Small intestine (tissue), 7 donors: ENCODE measurements around the gene BTBD6. TPM values are rescaled to one million over a fixed set of nuclear protein-coding genes. Genes with fewer than 3 reads are reported as not detected.
"Not testable (repeated sequence)": the region's sequence is repeated elsewhere in the genome, so short reads cannot be mapped to it uniquely, and the experiment has no call there.

Experiments
- DNase-seq, 2 donors: peaks; one replicate each; pipeline versions ENCODE4 v3.0.0 to v3.0.0-alpha.2; 2013
- FAIRE-seq: peaks from 2 replicates; lab custom pipeline; 2012; peaks lifted over from hg19 to GRCh38; lab: Jason Lieb, UNC
- H3K27ac ChIP-seq, 3 donors: one replicate each; pipeline ENCODE4 v1.5.1; 2013; ENCODE audit warnings: low read length in 2 of 3, mild to moderate bottlenecking in 2 of 3, control low read depth in 1 of 3, inconsistent platforms in 1 of 3, low read depth in 1 of 3, moderate library complexity in 1 of 3
- H3K27me3 ChIP-seq, 3 donors: one replicate each; pipeline ENCODE4 v1.6.1; 2013; ENCODE audit warnings: low read length in 3 of 3, inconsistent platforms in 1 of 3; ENCODE audit not compliant: control insufficient read depth in 3 of 3, insufficient read depth in 3 of 3
- H3K36me3 ChIP-seq, 3 donors: one replicate each; pipeline ENCODE4 v1.6.1; 2013; ENCODE audit warnings: low read length in 3 of 3, inconsistent platforms in 1 of 3, low read depth in 1 of 3, mild to moderate bottlenecking in 1 of 3, moderate library complexity in 1 of 3; ENCODE audit not compliant: control insufficient read depth in 3 of 3, insufficient read depth in 2 of 3
- H3K4me1 ChIP-seq, 3 donors: one replicate each; pipeline ENCODE4 v1.6.1; 2013; ENCODE audit warnings: low read length in 2 of 3, inconsistent platforms in 1 of 3, low read depth in 1 of 3, mild to moderate bottlenecking in 1 of 3, moderate library complexity in 1 of 3; ENCODE audit not compliant: control insufficient read depth in 3 of 3, insufficient read depth in 2 of 3
- H3K4me3 ChIP-seq, 3 donors: one replicate each; pipeline ENCODE4 v1.5.1; 2013; ENCODE audit warnings: low read length in 3 of 3, control low read depth in 1 of 3, inconsistent platforms in 1 of 3, low read depth in 1 of 3, mild to moderate bottlenecking in 1 of 3, moderate library complexity in 1 of 3
- H3K9me3 ChIP-seq, 2 donors: one replicate each; pipeline ENCODE4 v1.6.1; 2013; ENCODE audit warnings: low read depth in 1 of 2, low read length in 1 of 2; ENCODE audit not compliant: control insufficient read depth in 2 of 2, insufficient read depth in 1 of 2
- WGBS, 3 donors: extraction: QIAGEN DNeasy Blood & Tissue Kit; methylation state at CpG; one replicate each; pipeline ENCODE4 v1.1.7; 2013; 5-methylcytosine and 5-hydroxymethylcytosine counted together
- polyA plus RNA-seq, 4 donors: library from polyadenylated mRNA; stranded (reverse) in 3 of 4; unstranded in 1 of 4; fragments of 200-250 nt in 3 of 4; fragments of 120-200 nt in 1 of 4; gene quantifications; one replicate each; pipeline versions ENCODE4 v1.2.1 to v1.2.3, GENCODE V29; 2013
- donor health status: healthy with polysubstance abuse.
- donor health status: control.
- donor health status: control.
- donor health status: Bipolar disorder and iron deficiency.
- donor health status: healthy.

BTBD6 gene
- polyA plus RNA-seq, 4 donors: 35.4 to 84.1 (median 49.8) TPM

GRCh38 chr14:105272623-105273022, 24.3 kb downstream of the BTBD6 start:
- H3K4me3 ChIP-seq: no peak overlapping the region
- H3K4me1 ChIP-seq: peaks cover 0 to 3% (median 0%) of the 10 kb centered on the region in 3 donors
- no peaks in the 10 kb centered on the region for H3K9me3 ChIP-seq
- H3K36me3 ChIP-seq: peaks cover 0 to 35% (median 3%) of the 10 kb centered on the region in 3 donors
- no peak overlapping the region for H3K27ac ChIP-seq
- 85 to 90% (median 90%) methylated on average over 15 of the region's 15 CpGs for WGBS, 3 donors
- no peak for FAIRE-seq
- DNase-seq: no peak
- H3K27me3 ChIP-seq: no peaks in the 10 kb centered on the region

GRCh38 chr14:105273062-105273461, 24.7 kb downstream of the BTBD6 start:
- DNase-seq (no peak), FAIRE-seq (no peak)
- Histone ChIP-seq H3K4me1 (peaks cover 0 to 3% (median 0%) of the 10 kb centered on the region in 3 donors), H3K27ac (no peak overlapping the region), H3K4me3 (no peak overlapping the region), H3K27me3 (no peaks in the 10 kb centered on the region), H3K36me3 (peaks cover 0 to 32% (median 3%) of the 10 kb centered on the region in 3 donors), H3K9me3 (no peaks in the 10 kb centered on the region)
- 78 to 90% (median 82%) methylated on average over 12 of the region's 12 CpGs for WGBS, 3 donors

DNA sequence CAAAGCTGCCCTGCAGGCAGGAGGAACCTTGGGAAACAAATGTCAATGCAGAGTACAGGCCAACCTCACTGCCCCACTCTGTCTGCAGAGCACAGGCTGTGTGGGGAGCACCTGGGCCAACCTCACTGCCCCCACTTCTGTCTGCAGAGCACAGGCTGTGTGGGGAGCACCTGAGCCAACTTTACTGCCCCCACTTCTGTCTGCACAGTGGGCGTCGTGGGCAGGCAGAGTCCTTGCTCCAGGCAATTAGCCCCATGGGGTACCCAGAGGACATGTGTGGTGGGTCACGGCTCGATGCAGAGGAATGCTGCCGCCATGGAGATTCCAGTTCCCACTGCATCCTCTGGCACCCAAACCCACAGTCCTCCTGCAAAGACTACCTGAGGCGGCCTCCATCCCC, 26.3 kb downstream of the BTBD6 start:
- Histone ChIP-seq H3K27me3 (no peaks in the 10 kb centered on the region), H3K9me3 (no peaks in the 10 kb centered on the region), H3K27ac (no peak overlapping the region), H3K4me1 (peaks cover 0 to 3% (median 0%) of the 10 kb centered on the region in 3 donors), H3K4me3 (no peak overlapping the region), H3K36me3 (peaks cover 0 to 20% (median under 1%) of the 10 kb centered on the region in 3 donors)
- 92 to 97% (median 93%) methylated on average over 6 of the region's 6 CpGs for WGBS, 3 donors
- FAIRE-seq (no peak), DNase-seq (no peak)

GRCh38 chr14:105275267-105275946, 27.1 kb downstream of the BTBD6 start:
- no peak for FAIRE-seq

DNA sequence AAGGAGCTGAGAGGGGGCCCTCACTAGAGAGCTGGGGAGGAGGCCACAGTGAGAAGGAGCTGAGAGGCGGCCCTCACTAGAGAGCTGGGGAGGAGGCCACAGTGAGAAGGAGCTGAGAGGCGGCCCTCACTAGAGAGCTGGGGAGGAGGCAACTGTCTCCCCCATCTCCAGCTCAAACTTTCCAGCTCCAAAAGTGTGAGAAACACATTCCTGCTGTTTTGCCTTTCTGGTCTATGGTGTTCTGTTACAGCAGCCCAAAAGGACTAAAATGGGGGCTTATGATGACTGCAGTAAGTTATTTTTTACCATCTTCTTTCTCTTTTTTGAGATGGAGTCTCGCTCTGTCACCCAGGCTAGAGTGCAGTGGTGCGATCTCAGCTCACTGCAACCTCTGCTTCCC, 29.1 kb downstream of the BTBD6 start:
- H3K36me3 ChIP-seq: peaks cover 0 to 23% (median 0%) of the 10 kb centered on the region in 3 donors
- H3K4me1 ChIP-seq: not testable (repeated sequence)

More at GRCh38 chr14:105275267-105275946, 27.1 kb downstream of the BTBD6 start:
- Histone ChIP-seq H3K27me3 (no peaks in the 10 kb centered on the region), H3K36me3 (peaks cover 0 to 24% (median 0%) of the 10 kb centered on the region in 3 donors), H3K9me3 (no peaks in the 10 kb centered on the region), H3K27ac (no peak overlapping the region), H3K4me1 (peaks cover 0 to 3% (median 0%) of the 10 kb centered on the region in 3 donors), H3K4me3 (no peak overlapping the region)
- no peak for DNase-seq
- 86 to 92% (median 91%) methylated on average over 16 of the region's 16 CpGs for WGBS, 3 donors

GRCh38 chr14:105279642-105280361, 31.5 kb downstream of the BTBD6 start:
- DNase-seq (no peak), FAIRE-seq (no peak)
- WGBS, 3 donors: 84 to 88% (median 88%) methylated on average over 18 of the region's 18 CpGs
- Histone ChIP-seq H3K36me3 (peaks cover 0 to 31% (median 2%) of the 10 kb centered on the region in 3 donors), H3K27me3 (no peaks in the 10 kb centered on the region), H3K9me3 (no peaks in the 10 kb centered on the region), H3K4me1 (peaks cover 0 to 3% (median 0%) of the 10 kb centered on the region in 3 donors), H3K27ac (no peak overlapping the region), H3K4me3 (no peak overlapping the region)

More for the DNA sequence above, 29.1 kb downstream of the BTBD6 start:
- FAIRE-seq, H3K27me3 ChIP-seq, DNase-seq, H3K27ac ChIP-seq, H3K4me3 ChIP-seq, H3K9me3 ChIP-seq: not testable (repeated sequence)
- 61 to 97% (median 93%) methylated on average over 2 to 4 of the region's 4 CpGs for WGBS, 3 donors

- FAIRE-seq (no peak), DNase-seq (no peak)
- H3K27me3 ChIP-seq: no peaks in the 10 kb centered on the region
- H3K36me3 ChIP-seq: peaks cover 0 to 35% (median 2%) of the 10 kb centered on the region in 3 donors
- WGBS, 3 donors: 91 to 96% (median 93%) methylated on average over 21 of the region's 21 CpGs
- no peak overlapping the region for H3K27ac ChIP-seq
- no peaks in the 10 kb centered on the region for H3K4me1 ChIP-seq
- no peaks in the 10 kb centered on the region for H3K9me3 ChIP-seq
- H3K4me3 ChIP-seq: no peak overlapping the region
Measured at GRCh38 chr14:105280525-105280924, 32.2 kb downstream of the BTBD6 start.

- DNase-seq (peak; percentile 49 to 61), FAIRE-seq (no peak)
- no peak overlapping the region for H3K27ac ChIP-seq
- no peaks in the 10 kb centered on the region for H3K4me1 ChIP-seq
- H3K27me3 ChIP-seq: no peaks in the 10 kb centered on the region
- WGBS, 3 donors: 59 to 71% (median 69%) methylated on average over 23 of the region's 23 CpGs
- H3K36me3 ChIP-seq: peaks cover 0 to 40% (median 2%) of the 10 kb centered on the region in 3 donors
- no peak overlapping the region for H3K4me3 ChIP-seq
- H3K9me3 ChIP-seq: no peaks in the 10 kb centered on the region
Measured at GRCh38 chr14:105281371-105282097, 33.2 kb downstream of the BTBD6 start.
